ENCODE data around the gene SLC22A31.

GRCh38 chr16:89176147-89176690 lies 24.1 kb downstream of the SLC22A31 start:
- TF ChIP-seq POLR2AphosphoS5 (IDR thresholded peaks at IDR 0.05; ENCODE audit: low read depth, low read length) (no peak), SIN3A (IDR thresholded peaks at IDR 0.05; ENCODE audit: borderline replicate concordance, insufficient read depth, low read length) (no peak), REST (IDR thresholded peaks at IDR 0.05; ENCODE audit: insufficient read depth in 1 of 2, low read depth in 2 of 2, low read length in 2 of 2) (no peak)

Data from PFSK-1 (cell line).